Peyer's patch (tissue), 4 donors: Measurements from ENCODE around the gene ARPC5L.

ENCODE experiments used
- CTCF ChIP-seq, 6 experiments: fragments of 450-650 bp in 4 of 6; fragments of 200-600 bp in 2 of 6; sonication (generic) in 1 of 6; IDR thresholded peaks; one replicate each; pipeline ENCODE4 v1.5.1; 2017 to 2019; ENCODE audit warnings: antibody characterized with exemption in 6 of 6, mild to moderate bottlenecking in 3 of 6, moderate library complexity in 1 of 6
- POLR2A ChIP-seq, 2 donors: fragments of 450-650 bp; IDR thresholded peaks; one replicate each; pipeline ENCODE4 v1.5.1; 2017; ENCODE audit warnings: antibody characterized with exemption in 2 of 2, mild to moderate bottlenecking in 2 of 2, moderate library complexity in 2 of 2

DNA sequence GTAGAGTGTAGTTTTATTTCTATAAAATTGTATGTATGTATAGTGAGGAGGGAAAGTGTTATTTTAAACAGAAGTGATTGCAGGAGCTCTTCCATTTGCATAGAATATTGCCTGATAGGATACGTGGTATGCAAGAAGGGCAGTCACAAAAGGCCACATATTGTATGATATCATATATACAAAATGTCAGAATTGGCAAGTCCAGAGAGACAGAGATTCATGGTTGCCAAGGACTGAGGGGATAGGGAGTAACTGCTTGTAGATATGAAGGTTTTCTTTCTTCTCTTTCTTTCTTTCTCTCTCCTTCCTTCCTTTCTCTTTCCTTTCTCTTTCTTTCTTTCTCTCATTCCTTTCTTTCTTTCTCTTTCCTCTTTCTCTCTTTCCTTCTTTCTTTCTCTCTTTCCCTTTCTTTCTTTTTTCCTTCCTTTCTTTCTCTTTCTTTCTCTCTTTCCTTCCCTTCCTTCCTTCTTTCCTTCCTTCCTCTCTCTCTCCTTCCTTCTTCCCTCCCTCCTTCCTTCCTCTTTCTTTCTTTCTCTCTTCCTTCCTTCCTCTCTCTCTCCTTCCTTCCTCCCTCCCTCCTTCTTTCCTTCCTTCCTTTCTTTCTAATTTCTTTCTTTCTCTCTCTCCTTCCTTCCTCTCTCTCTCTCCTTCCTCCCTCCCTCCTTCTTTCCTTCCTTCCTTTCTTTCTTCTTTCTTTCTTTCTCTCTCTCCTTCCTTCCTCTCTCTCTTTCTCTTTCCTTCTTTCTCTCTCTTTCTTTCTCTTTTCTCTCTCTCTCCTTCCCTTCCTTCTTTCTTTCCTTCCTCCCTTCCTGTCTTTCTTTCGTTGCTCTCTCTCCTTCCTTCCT lies 33.2 kb upstream of the ARPC5L start:
- no peak for TF ChIP-seq CTCF (IDR thresholded peaks at IDR 0.05)
- TF ChIP-seq POLR2A (IDR thresholded peaks at IDR 0.05) = no peak
